Stimulated activated CD4-positive, alpha-beta T cell treated with anti-CD3 and anti-CD28 coated beads, Interleukin-12 subunit alpha, Interleukin-12 subunit beta, amount 100 ng/mL, for 24 hours (primary cell): ENCODE results near the gene TMEFF1.
"Not testable (repeated sequence)": the region's sequence is repeated elsewhere in the genome, so short reads cannot be mapped to it uniquely, and the experiment has no call there.

Experiments used
- DNase-seq, 2 experiments: peaks; one replicate each; pipeline ENCODE4 v3.0.0-alpha.2; 2020; ENCODE audit warnings: low read depth in 2 of 2

Gene TMEFF1

GRCh38 chr9:100472788-100473275, at the start of gene TMEFF1:
Gene TMEFF1 (plus strand): TSS chr9:100473149. CDS start chr9:100473545, 396 bp downstream.
- peak in 1 of 2 experiments; percentile 41 for DNase-seq

GRCh38 chr9:100425758-100426157, 47.2 kb upstream of the TMEFF1 start:
- no peak for DNase-seq

- no peak for DNase-seq
Measured at GRCh38 chr9:100426189-100426529, 46.8 kb upstream of the TMEFF1 start.

- peak; percentile 19 to 41 for DNase-seq
Measured at GRCh38 chr9:100426530-100427365, 46.2 kb upstream of the TMEFF1 start, which contains the start of gene MSANTD3. Gene MSANTD3 (plus strand): TSS chr9:100427143. CDS start chr9:100441939, 14,796 bp downstream.

- peak; percentile 0 to 17 for DNase-seq
Measured at GRCh38 chr9:100427366-100428263, 45.3 kb upstream of the TMEFF1 start.

GRCh38 chr9:100428871-100429654, 43.9 kb upstream of the TMEFF1 start:
- no peak for DNase-seq

- DNase-seq, result no peak
Measured at GRCh38 chr9:100430286-100430940, 42.5 kb upstream of the TMEFF1 start.

- DNase-seq, result no peak
Measured at GRCh38 chr9:100431886-100432285, 41.1 kb upstream of the TMEFF1 start.

GRCh38 chr9:100432736-100433135, 40.2 kb upstream of the TMEFF1 start:
- DNase-seq, result no peak

GRCh38 chr9:100436571-100436970, 36.4 kb upstream of the TMEFF1 start:
- no peak for DNase-seq

GRCh38 chr9:100437860-100438805, 34.8 kb upstream of the TMEFF1 start:
- DNase-seq, result peak; percentile 29 to 66

- DNase-seq, result no peak
Measured at GRCh38 chr9:100440071-100440470, 32.9 kb upstream of the TMEFF1 start.

- DNase-seq, result not testable (repeated sequence)
Measured at GRCh38 chr9:100440487-100440886, 32.5 kb upstream of the TMEFF1 start.

- no peak for DNase-seq
Measured at GRCh38 chr9:100441911-100442361, 31.0 kb upstream of the TMEFF1 start.

- no peak for DNase-seq
Measured at GRCh38 chr9:100443781-100444768, 28.9 kb upstream of the TMEFF1 start.

- DNase-seq, result no peak
Measured at GRCh38 chr9:100445161-100445902, 27.6 kb upstream of the TMEFF1 start.

- DNase-seq, result no peak
Measured at GRCh38 chr9:100445903-100446549, 26.9 kb upstream of the TMEFF1 start.
